Measurements from ENCODE around the gene IRGC.

DNA sequence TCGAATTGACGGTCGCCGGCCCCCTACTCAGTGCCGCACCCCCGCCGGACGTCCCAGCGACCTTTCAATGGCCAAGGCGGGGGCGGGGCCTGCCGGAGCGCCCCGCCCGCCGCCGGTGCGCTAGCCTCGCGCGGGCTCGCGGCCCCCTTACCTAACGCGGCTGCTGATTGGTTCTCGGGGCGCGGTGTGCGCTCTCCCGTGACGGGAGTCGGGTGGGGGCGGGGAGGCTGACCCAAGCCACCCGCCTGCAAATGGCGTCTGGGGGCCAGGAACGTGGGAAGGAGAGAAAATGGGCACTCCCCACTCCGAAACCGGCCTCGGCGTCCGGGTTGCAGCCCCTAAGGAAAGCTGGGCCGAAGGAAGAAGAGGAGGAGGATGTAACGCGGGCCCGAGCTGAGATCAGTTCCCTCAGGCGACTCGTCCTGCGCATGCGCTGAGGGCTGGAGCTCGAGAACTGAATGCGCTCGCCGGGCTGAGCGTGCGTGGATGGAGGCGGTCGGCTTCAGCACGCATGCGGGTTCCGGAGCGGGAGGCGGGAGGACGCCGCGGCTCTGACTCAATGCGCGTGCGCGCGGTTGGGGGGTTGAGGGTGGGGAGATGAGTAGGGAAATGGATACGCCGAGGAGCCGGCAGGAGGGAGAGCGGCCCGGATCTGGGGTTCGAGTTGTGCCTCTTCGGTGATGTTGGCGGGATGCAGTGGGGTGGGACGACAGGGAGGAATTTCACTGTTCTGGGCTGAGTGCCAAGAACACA is 38.8 kb downstream of the IRGC start, which contains the start of gene SMG9:
- TF ChIP-seq POLR2A (IDR thresholded peaks at IDR 0.05): peak; percentile 66
- TF ChIP-seq, protein P1, sequence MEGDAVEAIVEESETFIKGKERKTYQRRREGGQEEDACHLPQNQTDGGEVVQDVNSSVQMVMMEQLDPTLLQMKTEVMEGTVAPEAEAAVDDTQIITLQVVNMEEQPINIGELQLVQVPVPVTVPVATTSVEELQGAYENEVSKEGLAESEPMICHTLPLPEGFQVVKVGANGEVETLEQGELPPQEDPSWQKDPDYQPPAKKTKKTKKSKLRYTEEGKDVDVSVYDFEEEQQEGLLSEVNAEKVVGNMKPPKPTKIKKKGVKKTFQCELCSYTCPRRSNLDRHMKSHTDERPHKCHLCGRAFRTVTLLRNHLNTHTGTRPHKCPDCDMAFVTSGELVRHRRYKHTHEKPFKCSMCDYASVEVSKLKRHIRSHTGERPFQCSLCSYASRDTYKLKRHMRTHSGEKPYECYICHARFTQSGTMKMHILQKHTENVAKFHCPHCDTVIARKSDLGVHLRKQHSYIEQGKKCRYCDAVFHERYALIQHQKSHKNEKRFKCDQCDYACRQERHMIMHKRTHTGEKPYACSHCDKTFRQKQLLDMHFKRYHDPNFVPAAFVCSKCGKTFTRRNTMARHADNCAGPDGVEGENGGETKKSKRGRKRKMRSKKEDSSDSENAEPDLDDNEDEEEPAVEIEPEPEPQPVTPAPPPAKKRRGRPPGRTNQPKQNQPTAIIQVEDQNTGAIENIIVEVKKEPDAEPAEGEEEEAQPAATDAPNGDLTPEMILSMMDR (IDR thresholded peaks at IDR 0.05): peak in 1 of 3 donors; percentile 20
- TF ChIP-seq POLR2AphosphoS5 (IDR thresholded peaks at IDR 0.05): peak; percentile 93 to 96 (median 94)
